HG02943 (cell line): ENCODE data around the gene TRPM3.

Source experiments
- ATAC-seq: cut with Tn5 transposase; IDR thresholded peaks from one replicate; pipeline ENCODE4 v1.9.1; 2021; ENCODE audit warnings: mild to moderate bottlenecking, low read depth, moderate library complexity; ENCODE audit not compliant: unreplicated experiment

The TRPM3 gene

DNA sequence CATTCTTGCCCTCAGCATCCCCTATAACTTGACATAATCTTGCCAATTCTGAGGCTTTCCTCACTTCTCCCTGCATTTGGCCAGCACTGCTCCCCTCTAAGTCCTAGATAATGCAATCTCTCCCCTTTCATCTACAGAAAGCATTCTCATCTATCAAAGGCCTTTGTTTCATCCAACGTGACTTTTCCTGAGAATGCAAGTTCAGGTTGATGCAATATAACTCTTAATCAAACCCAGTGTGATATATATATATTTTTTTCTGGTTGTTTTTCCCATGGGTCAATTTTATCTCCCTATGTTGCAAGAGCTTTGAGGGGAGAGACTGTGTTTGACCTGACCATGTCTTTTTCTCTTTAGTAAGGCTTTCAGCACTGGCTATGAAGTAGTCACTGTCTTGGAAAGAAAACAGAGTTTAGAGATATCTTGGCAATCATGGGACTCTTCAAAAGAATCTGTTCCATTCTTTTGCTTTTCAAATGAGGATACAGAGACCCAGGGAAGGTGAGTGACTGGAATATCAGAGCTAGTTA is 268.6 kb downstream of the TRPM3 start:
- no peak for ATAC-seq

DNA sequence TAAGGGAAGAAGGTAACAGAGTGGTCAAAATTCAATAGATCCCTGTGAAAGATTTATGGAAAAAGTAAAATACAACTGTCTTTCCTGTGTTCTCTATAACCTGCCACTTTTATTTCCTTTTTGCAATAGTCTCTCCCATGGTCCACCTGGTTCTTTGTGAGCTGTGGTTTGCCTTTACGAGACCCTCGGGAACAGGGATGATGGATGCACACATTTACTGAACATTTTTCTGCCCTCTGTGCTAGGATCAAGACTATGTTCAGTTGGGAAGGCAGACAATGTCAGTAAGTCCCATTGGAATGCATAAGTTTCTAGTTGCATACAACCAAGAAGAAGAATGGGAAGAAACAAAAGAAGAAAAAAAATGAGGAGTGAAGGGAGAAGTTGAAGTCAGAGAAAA is 281.2 kb downstream of the TRPM3 start:
- no peak for ATAC-seq

DNA sequence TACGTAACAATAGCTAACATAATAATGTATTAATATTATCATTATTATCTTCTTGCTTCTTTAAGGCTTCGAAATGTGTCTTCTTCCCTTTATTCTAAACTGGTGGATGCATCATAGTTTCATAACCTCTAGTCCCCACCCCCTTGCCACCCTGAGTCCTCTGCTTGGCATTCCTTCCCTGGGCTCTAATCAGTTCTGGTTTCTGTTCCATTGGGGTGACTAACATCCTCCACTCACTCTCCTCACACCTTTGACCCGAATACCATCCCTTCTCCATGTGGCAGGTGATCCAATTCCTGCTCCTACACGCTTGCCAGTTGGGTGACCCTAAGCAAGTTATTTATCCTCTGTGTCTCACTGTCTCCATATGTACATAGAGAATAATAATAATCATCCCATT is 286.1 kb downstream of the TRPM3 start:
- ATAC-seq, result no peak

DNA sequence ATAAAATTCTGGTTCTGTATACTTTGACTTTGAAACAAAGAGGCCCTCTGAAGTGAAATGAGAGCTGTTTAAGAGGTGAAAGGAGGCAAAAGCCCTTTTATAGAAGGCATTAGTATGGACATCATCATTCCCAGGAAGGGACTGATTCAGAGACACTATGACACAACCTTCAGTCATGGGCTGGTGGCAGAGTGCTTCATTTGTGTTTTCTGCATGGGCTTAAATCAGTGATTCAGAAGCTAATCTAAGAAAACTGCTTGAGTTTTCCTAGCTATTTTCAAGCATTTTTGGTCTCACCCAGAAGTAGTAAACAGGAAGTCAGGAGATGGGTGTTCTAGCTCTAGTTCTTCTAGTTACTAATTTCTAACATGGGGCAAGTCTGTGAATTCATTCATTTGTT is 288.9 kb downstream of the TRPM3 start:
- ATAC-seq, result no peak

DNA sequence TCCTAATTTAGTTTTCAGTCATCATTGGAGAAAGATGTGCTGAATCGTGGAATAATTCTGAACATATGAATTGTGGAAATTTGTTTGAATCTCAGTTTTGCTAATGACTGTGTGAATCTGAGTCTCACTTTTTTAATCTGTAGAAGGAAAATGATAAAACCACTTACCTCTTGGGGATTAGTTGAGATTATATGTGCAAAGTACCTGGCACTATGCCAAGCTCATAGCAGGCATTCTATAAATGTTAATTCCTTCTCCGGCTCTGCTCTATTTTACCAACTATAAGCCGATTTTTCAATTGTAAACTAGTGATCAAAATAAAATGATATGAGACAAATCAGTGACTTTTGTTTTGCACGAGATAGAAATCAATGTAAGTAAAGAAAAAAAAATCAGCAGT is 290.8 kb downstream of the TRPM3 start:
- ATAC-seq, result no peak

DNA sequence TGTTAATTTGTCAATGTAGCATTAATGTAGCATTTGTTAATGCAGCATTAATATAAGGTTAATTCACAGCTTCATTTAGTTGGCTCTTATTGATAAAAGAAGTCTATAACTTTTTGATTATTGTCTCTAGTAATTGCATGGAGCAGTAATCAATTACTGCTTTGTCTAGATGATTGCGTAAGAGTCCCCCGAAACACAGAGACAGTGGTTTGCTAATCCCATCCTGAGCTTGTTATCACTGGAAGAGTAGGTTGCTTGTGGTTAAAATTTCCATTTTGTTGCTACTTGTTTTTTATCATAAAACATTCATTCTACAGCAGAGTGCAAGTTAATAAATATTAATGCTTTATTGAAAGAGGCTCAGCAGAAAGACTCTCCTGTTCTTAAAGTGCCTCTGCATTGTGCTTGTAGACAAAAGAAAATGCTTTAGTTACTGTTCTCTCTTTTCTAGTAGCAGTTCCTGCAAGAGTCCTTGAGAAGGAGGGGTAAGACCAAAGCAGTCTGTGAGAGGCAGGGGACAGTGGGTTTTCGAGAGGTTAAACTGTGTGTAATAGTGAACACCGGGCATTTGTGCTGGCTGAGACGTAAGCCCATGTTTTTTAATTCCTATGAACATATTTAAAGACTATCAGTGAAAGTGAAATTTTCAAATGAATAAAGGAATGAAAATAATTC is 291.7 kb downstream of the TRPM3 start:
- no peak for ATAC-seq

DNA sequence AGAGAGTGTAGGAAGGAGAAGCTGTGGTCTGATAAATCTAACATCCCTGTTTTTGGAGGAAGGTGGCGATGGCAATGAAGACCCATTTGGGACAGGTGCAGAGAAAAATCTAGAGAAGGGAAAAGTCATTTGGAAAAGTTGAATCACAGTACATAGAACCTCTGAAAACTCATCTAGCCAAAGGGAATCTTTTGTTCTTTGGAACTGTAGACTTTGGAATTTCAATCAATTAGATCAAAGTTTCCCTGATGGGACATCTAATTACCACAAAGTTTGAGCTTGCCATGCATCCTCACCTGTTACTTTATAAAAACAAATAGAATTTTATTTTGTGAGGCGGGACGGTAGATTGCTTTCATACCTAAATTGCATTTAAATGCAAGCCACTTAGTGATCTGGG is 294.9 kb downstream of the TRPM3 start:
- ATAC-seq, result no peak

DNA sequence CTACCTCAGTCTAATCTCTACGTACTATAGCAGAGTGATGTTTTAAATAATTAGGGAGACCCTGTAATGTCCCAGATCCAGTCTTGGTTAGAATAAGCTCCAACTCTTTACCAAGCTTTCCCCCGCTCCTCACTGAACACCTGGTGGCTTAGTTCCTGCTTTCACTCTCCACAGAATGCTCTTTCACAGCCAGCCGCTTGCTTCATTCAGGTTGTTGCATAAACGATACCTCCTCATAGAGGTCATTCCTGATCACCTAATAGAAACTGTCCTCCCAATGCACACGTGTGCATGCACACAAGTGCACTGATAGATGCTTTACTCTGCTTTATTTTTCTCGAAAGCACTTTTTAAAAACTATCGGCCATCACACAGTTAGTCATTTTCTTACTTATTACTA is 298.1 kb downstream of the TRPM3 start:
- ATAC-seq, result no peak

DNA sequence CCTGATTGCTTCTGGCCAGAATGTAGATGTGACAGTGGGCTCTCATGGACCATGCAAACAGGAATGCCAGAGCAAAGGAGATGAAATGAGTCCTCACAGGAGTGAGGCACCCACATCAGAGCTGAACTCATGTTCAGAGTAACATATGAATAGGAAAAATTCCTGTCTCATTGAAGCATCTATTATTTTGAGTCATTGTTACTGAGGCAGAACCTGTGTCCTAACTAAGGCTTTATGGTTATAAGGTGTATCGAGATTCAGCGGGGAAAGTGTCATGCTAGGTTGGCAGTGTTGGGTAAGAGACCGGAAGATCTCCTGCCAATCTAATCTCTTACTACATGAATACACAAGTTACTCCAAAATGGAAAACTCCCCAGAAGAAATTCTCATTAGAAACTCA is 304.1 kb downstream of the TRPM3 start:
- no peak for ATAC-seq

DNA sequence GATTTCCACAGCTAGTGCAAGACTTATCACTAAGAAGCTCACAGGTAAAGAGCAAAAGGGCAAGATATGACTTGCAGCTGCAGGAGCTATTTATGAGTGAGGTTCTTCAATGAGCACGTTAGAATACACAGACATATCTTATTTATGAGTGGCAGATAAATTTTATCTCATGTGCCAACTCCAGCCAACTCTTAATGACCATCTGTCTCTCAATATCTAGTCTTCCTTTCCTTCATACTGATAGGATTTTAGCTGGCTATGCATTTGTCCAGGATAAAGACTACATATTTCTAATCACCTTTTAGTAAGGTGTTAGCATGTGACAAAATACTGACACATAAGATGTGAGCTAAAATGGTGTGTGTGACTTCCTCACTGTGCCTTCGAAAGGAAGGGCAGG is 304.5 kb downstream of the TRPM3 start:
- ATAC-seq, result no peak

DNA sequence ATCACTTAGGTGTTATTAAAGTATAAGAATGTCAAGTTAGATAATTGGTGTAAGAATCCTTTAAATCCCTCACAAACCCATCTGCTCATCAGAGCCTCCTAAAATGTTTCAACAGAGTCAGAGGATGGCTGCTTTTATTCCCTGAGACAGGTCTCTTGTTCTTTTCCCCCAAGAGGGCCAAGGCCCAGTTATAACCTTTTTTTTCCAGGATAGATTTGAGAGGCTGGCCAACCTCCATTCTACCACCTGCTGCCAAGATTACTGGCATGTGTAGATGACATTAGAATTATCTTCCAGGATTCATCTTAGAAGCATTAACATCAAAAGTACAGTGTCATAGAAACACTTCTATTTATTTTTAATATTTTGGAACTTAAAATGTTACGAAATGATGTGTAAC is 305.1 kb downstream of the TRPM3 start:
- ATAC-seq, result no peak

DNA sequence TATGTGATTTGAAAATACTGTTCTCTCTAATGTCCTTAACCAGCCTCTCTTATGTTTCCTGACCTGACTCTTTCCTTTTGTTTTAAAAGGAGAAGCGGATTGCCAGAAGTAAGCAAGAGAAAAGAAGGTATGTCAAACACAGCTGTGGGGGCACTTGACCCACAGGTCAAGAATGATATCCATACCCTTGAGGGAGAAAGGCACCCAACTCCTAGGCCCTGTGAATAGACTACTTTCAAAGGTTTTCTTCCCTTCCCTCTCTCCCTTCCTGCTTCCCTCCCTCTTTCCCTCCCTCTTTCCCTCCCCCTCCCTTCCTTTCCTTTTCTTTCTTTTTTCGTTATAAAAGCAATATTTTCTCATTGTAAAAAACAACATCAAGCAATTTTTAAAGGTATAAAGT is 306.8 kb downstream of the TRPM3 start:
- no peak for ATAC-seq

DNA sequence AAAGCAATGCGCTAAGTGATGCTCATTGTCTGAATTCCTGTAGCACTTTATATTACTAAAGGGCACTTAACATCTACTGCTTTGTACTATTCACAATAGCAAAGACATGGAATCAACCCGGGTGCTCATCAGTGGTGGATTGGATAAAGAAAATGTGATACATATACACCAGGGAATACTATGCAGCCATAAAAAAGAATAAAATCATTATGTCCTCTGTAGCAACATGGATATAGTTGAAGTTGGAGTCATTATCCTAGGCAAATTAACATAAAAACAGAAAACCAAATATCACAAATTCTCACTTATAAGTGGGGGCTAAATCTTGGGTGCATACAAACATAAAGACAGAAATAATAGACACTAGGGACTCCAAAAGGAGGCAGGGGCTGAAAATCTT is 308.3 kb downstream of the TRPM3 start:
- no peak for ATAC-seq

DNA sequence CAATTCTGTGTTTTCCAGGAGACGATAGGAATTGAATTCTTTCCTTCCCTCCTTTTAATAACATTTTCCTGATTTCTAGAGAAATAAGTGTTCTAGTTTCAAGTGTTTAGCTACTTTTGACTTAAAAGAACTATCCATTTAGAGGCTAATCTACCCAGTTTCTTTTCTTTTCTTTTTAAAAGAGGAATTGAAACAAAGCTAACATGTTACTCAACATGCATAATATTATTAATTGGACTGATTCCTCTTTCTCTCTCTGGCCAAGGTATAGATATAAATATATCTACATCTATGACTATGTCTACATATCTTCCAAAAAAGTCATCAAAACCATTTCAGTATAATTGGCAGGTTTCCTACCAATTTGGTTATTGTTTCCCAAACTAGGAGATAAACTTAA is 309.8 kb downstream of the TRPM3 start:
- no peak for ATAC-seq

DNA sequence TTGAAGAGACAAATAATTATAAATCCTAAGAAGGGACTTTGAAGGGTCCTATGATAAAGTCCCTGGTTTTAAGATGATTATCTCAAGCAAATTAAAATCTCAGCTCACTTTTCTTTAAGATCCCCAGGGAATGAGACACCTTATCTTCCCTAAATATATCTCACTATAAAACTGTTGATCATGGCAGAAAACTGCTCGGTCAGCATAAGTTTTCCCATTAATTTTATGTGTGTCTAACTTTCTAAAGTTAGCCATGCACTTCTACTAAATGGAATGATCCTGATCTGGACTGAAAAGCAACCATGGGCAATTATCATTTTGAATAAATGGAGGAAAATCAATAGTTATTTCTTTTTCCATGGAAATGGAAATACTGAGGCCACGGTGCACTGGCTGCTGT is 314.5 kb downstream of the TRPM3 start:
- ATAC-seq, result no peak

DNA sequence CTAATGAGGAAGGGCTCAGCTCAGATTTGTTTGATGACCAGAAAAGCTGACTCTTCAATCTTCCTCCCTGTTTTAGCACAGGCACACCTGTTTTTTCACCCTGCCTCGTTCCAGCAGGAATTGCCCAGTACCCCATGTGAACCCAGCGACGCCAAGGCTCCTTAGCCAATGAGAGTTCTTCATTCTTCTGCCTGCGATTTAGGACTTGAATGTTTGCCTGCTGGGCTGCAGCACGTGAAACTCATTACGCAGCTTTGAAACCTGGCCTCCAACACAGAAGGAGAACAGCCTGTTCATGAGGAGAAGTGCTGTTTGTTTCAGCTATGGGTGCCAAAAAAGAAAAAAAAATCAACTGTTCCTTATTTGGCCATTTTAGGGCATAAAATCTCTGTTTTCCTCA is 315.5 kb downstream of the TRPM3 start:
- ATAC-seq, result no peak

DNA sequence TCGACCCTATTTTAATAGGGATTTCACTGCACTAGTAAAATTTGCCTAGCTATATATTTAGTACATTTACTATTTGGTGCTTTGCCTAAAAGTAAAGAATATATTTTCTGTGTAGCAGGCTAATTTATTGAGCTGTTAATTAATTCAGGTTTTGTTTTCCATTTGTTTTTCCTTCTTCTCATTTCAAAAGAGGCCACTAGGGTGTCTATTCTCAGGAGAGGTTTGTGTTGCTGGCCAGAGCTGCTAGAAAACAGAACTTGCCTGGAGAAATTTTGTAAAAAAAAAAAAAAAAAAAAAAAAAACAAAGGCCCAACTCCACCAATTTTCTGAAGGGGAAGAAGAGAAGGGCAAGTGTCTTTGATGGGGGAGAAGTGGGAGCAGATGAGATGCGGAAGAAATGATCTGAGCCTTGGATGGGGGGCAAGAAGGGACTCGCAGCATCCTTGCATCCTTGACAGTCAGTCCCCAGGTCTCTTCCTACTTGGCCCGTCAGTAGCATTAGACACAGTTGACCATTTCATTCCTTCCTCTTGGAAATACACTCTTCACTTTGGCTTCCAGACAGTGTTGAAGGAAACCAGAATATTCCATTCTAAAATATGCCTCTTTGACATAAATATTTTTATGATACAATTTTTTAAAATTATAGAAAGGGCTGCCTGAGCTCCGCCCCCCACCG is 318.5 kb downstream of the TRPM3 start:
- ATAC-seq, result no peak

DNA sequence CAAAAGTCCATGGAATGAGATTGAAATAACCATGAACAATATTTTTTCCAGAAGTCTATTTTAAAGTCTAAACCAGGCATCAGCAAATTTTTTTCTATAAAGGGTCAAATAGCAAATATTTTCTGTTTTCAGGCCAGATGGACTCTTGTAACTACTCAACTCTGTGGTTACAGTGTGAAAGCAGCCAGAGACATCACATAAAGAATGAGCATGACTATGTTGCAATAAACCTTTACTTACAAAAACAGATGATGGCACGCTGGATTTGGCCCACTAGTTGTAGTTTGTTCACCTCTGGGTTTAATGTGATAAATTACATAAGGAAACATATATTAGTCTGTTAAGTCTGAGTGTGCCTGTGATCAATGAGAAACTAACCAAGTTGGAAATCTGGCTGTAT is 319.2 kb downstream of the TRPM3 start:
- no peak for ATAC-seq

DNA sequence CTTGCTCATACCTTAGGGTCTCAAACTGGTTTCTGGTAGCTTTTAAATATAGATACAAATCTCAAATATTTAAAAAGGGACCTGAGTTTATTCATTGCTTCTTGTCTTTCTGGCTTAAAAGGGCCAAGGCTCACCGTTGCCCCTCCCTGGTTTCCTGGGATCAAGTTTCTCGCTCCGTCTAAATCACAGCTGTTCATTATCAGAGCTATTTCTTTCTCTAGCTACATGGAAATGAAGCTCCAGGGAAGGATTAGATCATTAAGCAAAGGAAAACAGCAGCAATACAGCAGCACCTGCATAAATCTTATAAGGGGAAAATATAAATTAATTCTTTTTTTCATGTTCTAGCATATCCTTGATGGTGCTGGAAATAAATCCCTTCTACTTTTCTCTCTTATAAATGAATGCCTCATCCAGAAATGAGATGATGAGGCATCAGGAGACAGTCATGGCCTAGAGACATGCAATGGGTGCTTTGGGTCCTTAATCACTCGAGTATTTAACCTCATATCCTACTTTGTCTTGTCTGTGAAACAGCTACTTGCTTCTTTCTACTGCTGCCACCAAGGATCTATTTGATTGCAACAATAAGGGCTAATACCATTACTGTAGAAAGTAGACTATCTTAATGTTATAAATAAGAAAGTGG is 320.1 kb downstream of the TRPM3 start:
- ATAC-seq, result no peak

DNA sequence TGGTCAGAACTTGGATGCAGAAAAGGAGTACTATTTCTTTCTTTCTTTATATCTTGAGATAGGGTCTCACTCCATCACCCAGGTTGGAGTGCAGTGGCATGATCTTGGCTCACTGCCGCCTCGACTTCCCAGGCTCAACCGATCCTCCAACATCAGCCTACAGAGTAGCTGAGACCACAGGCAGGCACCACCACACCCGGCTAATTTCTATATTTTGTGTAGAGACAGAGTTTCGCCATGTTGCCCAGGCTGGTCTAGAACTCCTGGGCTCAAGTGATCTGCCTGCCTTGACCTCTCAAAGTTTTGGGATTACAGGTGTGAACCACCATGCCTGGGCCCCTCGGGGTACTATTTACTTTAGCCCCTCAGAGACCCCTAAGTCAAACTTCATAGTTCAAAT is 323.4 kb downstream of the TRPM3 start:
- no peak for ATAC-seq

DNA sequence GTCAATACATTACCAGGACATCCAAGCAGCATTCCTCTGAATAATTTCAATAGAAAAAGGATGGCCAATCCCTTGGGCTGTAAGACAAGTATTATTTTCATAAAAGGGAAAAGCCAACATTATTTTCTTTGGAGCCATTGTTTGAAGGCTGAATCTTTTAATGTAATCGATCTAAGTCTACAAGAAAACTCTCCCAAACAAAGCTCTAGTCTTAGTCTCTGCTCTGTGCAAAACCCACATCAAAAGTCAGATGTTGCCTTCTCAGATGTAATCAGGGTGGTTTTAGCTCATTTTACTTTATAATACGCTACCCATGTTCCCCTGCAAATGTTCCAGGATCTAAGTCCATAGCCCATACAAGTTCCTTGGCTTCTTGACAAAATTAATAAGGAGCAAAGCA is 325.6 kb downstream of the TRPM3 start:
- no peak for ATAC-seq

DNA sequence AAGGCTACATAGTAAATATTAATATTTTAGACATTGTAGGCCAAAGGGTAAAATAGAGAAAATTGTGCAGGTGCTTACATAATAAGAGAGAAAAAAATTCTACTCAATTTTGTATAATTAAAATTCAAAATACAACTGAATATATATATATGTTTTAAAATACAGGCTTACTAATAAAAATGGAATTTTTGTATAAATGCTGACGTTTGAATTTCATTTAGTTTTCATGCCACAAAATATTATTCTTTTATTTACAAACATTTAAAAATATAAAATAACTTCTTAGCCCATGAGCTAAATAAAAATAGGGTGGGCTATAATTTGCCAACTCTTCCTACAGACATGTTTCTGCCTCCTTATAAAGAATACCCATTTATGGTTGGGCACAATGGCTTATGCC is 328.6 kb downstream of the TRPM3 start:
- no peak for ATAC-seq
